Measurements from ENCODE around the gene SRSF9.
"Not testable (repeated sequence)": the region's sequence is repeated elsewhere in the genome, so short reads cannot be mapped to it uniquely, and the experiment has no call there.

Gene SRSF9, protein sequence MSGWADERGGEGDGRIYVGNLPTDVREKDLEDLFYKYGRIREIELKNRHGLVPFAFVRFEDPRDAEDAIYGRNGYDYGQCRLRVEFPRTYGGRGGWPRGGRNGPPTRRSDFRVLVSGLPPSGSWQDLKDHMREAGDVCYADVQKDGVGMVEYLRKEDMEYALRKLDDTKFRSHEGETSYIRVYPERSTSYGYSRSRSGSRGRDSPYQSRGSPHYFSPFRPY

GRCh38 chr12:120469450-120470149 is at the start of gene SRSF9:
Gene SRSF9 (minus strand): TSS chr12:120469748. CDS start chr12:120469609, 139 bp downstream.
- DNase-seq, result peak; percentile 95

DNA sequence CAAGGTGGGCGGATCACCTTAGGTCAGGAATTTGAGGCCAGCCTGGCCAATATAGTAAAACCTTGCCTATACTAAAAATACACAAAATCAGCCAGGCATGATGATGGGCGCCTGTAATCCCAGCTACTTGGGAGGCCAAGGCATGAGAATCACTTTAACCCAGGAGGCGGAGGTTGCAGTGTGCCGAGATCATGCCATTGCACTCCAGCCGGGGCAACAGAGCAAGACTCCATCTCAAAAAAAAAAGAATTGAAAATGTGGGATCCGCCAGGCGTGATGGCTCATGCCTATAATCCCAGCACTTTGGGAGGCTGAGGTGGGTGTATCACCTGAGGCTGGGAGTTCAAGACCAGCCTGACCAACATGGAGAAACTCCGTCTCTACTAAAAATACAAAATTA is 49.8 kb upstream of the SRSF9 start:
- DNase-seq, result not testable (repeated sequence)

- DNase-seq, result no peak
Measured at GRCh38 chr12:120515496-120515895, 45.9 kb upstream of the SRSF9 start.

DNA sequence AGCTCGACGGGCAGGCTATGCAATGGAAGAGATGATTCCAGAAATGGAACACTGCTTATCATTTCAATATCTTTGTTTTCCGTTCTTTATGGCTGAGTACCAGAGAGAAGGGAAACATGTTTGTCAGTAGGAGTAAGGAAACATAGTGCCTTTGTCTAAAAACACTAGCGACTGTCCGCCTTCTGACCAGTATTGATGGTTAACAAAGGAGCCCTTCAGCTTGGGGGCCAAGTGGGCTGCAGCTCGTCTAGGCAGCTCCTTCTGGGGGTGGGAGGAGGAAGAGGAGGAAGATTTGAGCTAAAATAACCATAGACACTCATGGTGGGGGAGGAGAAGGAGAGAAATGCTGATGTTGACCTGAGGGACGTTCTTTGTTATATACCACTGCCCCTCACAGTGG is 44.5 kb upstream of the SRSF9 start:
- DNase-seq, result no peak

DNA sequence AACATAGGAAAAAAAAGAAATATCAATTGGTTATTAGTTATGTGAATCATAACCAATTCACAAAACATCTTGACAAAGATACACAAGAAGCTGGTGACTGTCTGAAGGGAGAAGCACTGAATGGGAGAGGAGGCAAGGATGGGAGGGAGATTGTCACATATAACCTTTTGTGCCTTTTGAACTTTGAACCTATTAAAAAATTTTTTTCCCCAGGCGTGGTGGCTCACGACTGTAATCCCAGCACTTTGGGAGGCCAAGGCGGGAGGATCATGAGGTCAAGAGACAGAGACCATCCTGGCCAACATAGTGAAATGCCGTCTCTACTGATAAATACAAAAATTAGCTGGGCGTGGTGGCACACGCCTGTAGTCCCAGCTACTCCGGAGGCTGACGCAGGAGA is 39.0 kb upstream of the SRSF9 start:
- DNase-seq, result no peak

DNA sequence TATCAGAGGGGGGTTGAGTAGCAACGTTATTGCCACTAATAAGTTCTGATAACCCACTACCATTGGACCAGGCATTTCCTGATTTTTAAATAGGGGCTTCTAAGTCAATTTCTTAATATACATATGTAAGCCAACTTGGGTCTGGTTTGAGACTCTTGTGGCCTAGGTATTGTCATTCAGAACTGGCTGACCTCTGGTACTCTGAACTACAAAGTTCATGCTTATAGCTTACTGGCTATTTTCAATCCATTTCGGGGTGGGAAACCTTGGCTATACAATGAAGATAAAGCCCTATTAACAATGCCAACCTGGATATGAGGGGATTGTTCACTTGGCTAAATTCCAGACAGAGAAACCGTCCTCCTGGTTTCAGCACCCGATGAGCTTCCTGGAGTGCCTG is 35.0 kb upstream of the SRSF9 start:
- no peak for DNase-seq

- no peak for DNase-seq
Measured at GRCh38 chr12:120500581-120500980, 31.0 kb upstream of the SRSF9 start.

DNA sequence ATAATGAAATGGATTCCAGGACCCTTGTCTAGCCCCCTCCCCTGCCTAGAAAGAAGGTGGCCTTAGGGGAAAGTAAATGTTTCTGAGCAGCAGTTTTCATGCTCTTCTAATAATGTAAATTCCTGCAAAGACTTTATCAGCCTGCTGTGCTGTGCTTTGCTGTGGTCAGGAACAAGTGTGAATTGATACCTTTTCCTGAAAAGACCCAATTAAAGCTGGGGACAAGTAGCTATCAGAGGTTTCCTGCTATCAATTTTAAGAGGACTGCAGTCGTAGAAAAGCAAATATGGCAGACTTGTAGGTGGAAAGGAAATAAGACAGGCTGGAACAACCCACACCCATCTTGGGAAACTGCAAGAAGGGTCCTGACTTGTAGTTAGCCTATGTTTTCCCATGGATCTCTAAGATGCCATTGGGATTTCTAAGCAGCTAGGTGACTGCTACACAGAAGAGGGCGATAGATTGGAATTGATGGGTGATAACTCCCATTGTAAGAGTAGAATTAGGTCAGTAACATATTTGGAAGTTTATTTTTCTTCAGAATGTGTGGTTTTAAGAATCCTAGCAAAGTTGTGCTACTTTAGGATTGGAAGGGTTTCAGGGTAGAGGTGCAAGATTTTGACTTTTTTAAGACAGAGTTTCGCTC is 29.4 kb upstream of the SRSF9 start:
- DNase-seq, result no peak

GRCh38 chr12:120497524-120498150 is 28.1 kb upstream of the SRSF9 start:
- DNase-seq, result no peak

GRCh38 chr12:120496413-120497340 is 27.1 kb upstream of the SRSF9 start:
- DNase-seq, result peak; percentile 45

GRCh38 chr12:120495731-120496412 is 26.3 kb upstream of the SRSF9 start, which contains the start of gene DYNLL1:
Gene DYNLL1 (plus strand): TSS chr12:120496113. CDS start chr12:120496422, 309 bp downstream.
- peak; percentile 94 for DNase-seq

- DNase-seq, result no peak
Measured at GRCh38 chr12:120495186-120495730, 25.7 kb upstream of the SRSF9 start.

GRCh38 chr12:120490833-120491512 is 21.4 kb upstream of the SRSF9 start:
- no peak for DNase-seq

- DNase-seq, result no peak
Measured at GRCh38 chr12:120490325-120490724, 20.8 kb upstream of the SRSF9 start.

DNA sequence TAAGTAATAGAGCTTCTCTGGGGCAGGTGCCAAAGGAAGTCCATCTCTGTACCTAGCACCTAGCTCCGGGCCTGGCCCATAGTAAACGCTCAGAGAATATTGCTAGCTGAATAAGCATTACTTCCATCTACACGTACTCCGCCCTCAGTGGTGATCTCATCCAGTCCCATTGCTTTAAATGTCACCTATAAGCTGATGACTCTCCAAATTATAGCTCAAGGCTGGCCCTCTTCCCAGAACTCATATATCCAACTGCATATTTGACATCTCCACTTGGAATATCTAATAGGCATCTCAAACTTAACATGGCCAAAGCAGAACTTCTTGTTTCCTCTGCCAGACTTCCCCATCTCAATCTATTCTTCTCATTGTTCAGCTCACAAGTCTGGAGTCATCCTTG is 19.5 kb upstream of the SRSF9 start:
- DNase-seq, result no peak

- no peak for DNase-seq
Measured at GRCh38 chr12:120488057-120488640, 18.6 kb upstream of the SRSF9 start.

DNA sequence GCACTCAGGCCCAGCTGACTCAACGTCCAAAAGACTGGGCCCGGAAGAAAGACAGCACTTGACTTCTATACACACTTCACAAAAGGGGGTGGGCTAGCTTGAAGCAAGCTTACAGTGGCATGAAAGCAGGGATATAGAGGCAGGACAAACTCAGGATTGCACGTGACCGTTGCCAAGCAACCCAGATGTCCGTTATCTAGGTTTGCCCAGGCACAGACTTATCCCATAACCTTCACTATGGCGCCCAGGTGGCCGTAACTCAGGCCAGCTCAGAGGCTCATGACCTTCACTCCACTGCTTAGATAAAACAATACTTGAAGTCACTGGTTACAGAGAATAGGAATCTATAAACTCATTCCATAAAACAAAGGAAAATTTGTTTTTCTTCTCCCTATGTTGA is 18.0 kb upstream of the SRSF9 start:
- not testable (repeated sequence) for DNase-seq

DNA sequence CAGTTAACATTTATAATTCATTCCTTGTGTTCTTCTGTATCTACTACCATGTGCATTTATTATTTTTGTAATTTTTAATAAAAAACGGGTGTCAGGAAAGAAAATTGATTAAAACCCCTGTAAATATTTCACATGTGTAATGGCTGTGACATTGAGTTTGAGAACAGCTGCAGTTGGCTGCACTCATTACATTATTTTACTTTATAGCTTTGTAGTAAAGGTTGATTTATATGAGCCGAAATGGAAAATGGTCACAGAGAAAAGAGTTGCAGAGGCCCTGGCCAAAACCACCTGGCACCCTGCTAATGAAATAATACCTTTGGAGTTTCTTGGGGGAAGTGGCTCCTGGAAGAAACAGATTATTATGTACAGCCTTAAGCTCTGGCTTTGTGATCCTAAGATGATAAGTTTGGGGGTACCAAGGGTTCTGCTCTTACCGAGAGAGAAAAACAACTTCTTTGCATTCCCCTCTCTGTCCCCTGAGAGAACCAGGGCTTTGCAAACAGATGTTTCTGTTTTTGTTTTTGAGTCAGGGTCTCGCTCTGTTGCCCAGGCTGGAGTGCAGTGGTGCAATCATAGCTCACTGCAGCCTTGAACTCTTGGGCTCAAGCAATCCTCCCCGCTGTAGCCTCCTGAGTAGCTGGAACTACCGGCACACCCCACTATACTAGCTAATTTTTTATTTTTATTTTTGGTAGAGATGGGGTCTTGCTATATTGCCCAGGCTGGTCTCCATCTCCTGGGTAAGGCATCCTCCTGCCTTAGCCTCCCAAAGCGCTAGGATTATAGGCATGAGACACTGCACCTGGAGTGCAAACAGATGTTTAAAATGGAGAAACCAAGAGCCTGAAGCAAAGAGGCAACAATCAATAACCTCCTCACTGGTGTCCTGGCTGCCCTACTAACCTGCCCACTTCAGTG is 16.7 kb upstream of the SRSF9 start:
- no peak for DNase-seq

GRCh38 chr12:120483621-120484020 is 14.1 kb upstream of the SRSF9 start:
- DNase-seq, result no peak

Data from NCI-H1105 treated with DMSO at 0.1 percent for 48 hours (cell line).